ENCODE measurements around the gene AP2S1.
"Not testable (repeated sequence)": the region's sequence is repeated elsewhere in the genome, so short reads cannot be mapped to it uniquely, and the experiment has no call there.

DNA sequence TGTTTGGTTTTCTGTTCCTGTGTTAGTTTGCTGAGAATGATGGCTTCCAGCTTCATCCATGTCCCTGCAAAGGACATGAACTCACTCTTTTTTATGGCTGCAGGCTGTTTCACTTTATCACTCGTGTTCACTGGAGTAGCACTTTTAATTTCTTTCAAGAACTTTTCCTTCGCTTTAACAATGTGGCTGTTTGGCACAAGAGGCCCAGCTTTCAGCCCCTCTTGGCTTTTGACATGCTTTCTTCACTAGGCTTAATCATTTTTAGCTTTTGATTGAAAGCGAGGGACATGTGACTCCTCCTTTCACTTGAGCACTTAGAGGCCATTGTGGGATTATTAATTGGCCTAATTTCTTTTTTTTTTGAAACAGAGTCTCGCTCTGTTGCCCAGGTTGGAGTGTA lies 32.1 kb upstream of the AP2S1 start:
- TF ChIP-seq RAD21 (conservative IDR thresholded peaks at IDR 0.05); EP300 (conservative IDR thresholded peaks at IDR 0.05; ENCODE audit: poor library complexity, severe bottlenecking); EZH2 (IDR thresholded peaks at IDR 0.05; ENCODE audit: borderline replicate concordance, insufficient read depth, low read length, poor library complexity, severe bottlenecking); TAF1 (IDR thresholded peaks at IDR 0.05; ENCODE audit: low read depth); SMC3 (conservative IDR thresholded peaks at IDR 0.05; ENCODE audit: poor library complexity); POLR2AphosphoS5 (IDR thresholded peaks at IDR 0.05): not testable (repeated sequence)
- TF ChIP-seq, protein P1, sequence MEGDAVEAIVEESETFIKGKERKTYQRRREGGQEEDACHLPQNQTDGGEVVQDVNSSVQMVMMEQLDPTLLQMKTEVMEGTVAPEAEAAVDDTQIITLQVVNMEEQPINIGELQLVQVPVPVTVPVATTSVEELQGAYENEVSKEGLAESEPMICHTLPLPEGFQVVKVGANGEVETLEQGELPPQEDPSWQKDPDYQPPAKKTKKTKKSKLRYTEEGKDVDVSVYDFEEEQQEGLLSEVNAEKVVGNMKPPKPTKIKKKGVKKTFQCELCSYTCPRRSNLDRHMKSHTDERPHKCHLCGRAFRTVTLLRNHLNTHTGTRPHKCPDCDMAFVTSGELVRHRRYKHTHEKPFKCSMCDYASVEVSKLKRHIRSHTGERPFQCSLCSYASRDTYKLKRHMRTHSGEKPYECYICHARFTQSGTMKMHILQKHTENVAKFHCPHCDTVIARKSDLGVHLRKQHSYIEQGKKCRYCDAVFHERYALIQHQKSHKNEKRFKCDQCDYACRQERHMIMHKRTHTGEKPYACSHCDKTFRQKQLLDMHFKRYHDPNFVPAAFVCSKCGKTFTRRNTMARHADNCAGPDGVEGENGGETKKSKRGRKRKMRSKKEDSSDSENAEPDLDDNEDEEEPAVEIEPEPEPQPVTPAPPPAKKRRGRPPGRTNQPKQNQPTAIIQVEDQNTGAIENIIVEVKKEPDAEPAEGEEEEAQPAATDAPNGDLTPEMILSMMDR (IDR thresholded peaks at IDR 0.05; ENCODE audit: poor library complexity, severe bottlenecking): not testable (repeated sequence)
